HG03469 (cell line): Measurements from ENCODE around the gene WDR43.

Source experiments
- ATAC-seq: cut with Tn5 transposase; IDR thresholded peaks from one replicate; pipeline ENCODE4 v1.9.1; 2021; ENCODE audit warnings: mild to moderate bottlenecking, moderate library complexity, moderate number of reproducible peaks; ENCODE audit not compliant: unreplicated experiment

Gene WDR43

GRCh38 chr2:28894470-28895188 is at the start of gene WDR43:
TSS of gene WDR43 (plus strand) at chr2:28894667. CDS start at chr2:28894699, 32 bp downstream.
- ATAC-seq, result peak; percentile 73

GRCh38 chr2:28855193-28855592 is 39.3 kb upstream of the WDR43 start:
- ATAC-seq, result no peak

- no peak for ATAC-seq
These were observed 38.5 kb upstream of the WDR43 start for GRCh38 chr2:28855977-28856376.

DNA sequence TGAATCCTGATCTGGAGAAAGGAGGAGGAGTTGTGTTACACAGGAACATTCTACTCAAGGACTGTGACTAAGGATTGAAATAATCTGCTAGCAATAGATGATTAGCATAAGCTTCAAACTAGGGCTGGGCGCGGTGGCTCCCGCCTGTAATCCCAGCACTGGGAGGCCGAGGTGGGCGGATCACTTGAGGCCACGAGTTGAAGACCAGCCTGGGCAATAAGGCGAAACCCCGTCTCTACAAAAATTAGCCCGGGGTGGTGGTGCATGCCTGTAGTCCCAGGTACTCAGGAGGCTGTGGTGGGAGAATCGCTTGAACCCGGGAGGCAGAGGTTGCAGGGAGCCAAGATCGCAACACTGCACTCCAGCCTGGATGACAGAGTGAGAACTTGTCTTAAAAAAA is 25.9 kb upstream of the WDR43 start:
- ATAC-seq, result no peak

DNA sequence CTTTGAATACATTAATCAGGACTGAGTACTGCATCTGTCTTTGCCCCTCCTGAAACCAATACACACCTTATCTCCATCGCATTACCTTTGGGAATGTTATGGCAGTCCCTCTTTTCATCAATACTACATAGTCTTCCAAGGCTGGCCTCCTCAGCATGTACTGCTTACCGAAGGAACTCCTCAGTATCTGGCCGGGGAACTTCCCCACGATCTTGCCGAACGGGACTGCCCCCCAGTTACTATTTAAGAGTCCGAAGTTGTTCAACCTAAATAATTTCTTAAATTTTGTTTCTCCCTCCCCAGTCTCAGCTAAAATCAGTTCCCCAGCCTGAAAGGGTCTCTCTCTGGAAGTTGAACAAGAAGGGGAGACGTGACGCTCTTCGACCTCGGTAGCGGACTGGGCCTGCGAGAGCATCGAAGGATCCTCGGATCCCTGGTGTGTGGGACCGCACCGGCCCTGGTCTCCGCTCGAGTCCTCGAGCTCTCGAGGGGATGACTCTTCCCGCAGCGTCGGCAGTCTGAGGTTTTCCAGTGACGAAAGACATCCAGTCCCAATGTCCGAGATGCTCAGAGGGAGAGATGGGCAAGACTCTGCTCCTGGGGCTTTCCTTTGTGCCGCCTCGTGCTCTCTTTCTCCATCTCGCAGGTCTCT is 24.8 kb upstream of the WDR43 start:
- peak; percentile 15 for ATAC-seq

- ATAC-seq, result peak; percentile 78
These were observed 24.1 kb upstream of the WDR43 start, which contains the start of gene TRMT61B for GRCh38 chr2:28870146-28870891. TSS of gene TRMT61B (minus strand) at chr2:28870309. CDS start at chr2:28870277, 32 bp downstream.

DNA sequence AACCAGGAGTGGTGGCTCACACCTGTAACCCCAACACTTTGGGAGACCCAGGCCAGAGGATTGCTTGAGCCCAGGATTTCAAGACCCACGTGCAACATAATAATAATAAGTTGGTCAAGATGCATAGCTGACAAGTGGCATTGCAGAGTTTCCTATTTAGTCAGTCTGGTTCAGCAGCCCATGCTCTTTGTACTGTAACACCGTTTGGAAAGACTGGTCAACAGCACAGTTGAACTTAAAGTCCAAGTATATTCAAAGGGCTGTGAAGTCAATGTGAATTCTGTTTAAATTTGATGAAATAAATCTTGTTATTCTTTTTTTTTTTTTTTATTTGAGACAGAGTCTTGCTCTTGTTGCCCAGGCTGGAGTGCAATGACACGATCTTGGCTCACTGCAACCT is 22.8 kb upstream of the WDR43 start:
- ATAC-seq, result no peak

DNA sequence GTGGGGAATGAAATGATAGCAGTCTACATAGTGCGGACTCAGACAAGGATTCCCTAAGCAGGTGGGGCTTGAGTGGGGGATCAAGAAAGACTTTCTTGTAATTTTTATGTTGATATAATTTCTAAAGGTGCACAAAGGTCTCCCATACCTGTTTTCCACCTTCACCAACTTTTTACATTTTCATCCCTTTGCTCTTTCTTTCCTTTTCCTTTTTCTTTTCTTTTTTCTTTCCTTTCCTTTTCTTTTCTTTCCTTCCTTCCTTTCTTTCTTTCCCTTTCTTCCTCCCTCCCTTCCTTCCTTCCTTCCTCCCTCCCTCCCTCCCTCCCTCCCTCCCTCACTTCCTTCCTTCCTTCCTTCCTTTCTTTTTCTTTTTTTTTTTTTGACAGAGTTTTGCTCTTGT is 14.3 kb upstream of the WDR43 start:
- no peak for ATAC-seq

GRCh38 chr2:28893488-28893887 is 979 bp upstream of the WDR43 start:
- ATAC-seq, result no peak

DNA sequence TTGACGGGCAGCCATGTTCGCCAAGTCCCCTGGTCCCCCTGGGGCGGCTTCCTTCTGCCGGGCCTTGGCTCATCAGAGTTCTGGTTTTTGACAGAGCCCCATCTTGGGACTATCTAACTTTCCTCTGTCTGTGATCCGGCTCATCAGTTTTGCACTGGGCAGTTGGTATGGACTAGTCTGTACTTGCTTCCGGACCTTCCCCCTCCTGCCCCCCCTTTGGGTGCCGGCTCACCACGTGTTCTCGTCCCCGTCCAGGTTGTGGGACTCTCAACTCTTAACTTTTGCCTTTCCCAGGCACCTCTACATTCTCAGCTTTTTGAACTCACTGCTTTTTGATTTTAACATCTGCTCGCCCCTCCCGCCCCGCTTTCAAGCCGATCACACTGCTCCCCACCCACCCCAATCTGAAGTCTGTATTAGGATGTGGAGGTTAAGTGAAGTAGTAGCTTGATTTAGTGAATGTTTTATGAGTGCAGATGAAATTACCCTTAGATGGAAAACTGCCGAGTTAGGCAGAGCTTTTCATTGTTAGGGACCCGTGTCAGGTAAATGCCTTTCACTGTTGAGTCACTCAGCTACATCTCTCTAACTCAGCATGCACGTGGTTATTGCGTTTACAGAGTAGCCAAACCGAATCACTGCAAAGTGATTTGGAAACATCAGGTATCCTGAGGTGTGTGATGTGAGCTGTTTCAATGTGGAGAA is 874 bp downstream of the WDR43 start:
- no peak for ATAC-seq

GRCh38 chr2:28896906-28897305 is 2.4 kb downstream of the WDR43 start:
- ATAC-seq, result no peak

- no peak for ATAC-seq
These were observed 3.6 kb downstream of the WDR43 start for GRCh38 chr2:28898048-28898447.

GRCh38 chr2:28901202-28901601 is 6.7 kb downstream of the WDR43 start:
- ATAC-seq, result no peak

DNA sequence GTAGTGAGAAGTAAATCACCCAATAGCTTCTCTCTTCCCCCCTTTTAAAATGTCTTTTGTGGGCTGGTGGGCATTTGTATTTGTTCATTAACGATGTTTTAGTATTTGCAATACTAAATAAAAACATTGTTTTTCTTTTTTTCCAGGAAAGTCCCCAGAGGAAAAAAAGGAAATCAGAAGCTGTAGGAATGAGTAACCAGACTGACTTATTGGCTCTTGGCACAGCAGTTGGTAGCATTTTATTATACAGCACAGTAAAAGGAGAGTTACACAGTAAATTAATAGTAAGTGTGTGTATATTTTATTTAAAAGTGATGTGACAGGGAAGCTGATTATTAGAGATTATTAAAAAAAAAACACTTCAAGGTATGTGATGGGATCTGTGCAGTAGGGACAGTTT is 7.4 kb downstream of the WDR43 start:
- ATAC-seq, result no peak

DNA sequence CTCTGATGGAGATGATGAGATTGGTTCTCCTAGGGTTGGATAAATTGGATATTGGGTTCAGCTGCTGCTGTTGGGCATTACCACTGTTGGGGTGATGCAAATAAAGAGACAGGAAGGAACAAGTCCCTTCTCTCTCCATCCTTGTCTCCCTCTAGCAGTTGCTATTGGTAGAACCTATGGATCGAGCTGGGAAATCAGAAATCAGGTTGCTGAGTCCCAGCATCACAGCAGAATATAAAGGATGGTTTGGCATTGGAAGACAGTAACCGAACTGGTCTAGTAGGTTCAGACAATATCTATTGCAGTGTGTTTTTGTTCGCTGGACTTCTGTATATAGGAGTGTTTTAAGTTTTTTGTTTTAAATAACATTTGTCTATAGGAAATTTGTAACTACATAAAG is 8.1 kb downstream of the WDR43 start:
- ATAC-seq, result no peak

DNA sequence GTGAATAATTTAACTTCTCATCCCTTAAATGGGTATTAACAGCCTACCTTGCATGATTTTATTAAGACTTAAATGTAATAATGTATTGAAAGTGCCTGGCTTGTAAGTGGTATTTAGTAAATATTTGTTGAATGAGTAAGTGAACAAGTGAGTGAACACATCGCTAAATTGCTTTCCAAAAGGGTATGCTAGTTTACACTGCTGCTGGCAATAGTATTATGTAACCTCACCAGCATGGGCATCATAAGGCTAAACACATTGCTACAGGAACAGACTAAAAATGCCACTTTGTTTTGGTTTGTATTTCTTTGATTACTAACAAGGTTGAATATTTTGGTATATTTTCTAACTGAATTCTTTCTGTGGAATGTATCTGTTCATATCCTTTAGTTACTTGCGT is 9.8 kb downstream of the WDR43 start:
- no peak for ATAC-seq

DNA sequence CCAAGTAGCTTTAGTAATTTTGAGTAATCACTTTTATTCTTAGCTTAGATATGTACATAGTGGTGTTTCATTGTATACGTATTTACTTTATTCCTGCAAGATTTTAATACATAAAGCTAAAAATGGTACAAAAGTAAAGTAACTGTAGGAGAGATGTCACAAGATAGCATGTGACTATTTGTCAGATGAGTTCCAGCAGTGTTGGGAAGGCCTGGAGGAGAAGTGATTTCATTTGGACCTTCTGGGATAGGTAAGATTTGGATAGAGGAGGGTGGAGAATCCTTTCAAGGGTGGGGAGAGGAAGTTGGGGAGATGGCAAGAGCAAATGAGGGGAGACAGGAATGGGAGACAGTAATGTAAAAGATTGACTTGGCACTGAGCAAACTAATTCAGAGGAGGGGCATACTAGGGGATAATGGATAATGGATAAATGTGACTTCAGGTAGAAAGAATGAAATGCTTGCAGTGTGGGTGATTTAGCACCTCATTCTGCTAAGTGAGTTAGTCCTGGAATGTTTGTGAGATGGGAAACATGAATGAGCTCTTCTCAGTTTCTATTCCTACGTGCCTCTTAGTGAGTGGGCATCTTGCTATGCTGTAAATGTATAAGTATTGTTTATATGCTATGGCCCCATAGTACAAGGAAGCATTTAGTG is 10.5 kb downstream of the WDR43 start:
- ATAC-seq, result no peak

- ATAC-seq, result no peak
These were observed 11.1 kb downstream of the WDR43 start for GRCh38 chr2:28905533-28905932.

GRCh38 chr2:28906376-28906775 is 11.9 kb downstream of the WDR43 start:
- ATAC-seq, result no peak

DNA sequence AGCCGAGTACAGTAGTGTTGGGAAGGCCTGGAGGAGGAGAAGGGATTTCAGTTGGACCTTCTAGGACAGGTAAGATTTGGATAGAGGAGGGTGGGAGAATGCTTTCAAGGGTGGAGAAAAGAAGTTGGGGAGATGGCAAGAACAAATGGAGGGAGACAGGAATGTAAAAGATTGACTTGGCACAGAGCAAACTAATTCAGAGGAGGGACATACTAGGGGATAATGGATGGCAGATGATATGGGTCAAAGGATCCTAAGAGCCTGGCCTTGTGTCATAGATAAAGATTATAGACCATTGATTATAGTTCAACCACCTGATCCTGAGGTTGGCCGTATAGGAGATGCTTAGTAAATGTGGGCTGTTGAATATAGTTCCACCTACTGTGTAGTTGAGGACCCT is 12.4 kb downstream of the WDR43 start:
- ATAC-seq, result no peak

- ATAC-seq, result no peak
These were observed 13.7 kb downstream of the WDR43 start for GRCh38 chr2:28908172-28908571.
